GM23248 (cell line): Measurements from ENCODE around the gene GSTO2. TPM values are rescaled to one million over a fixed set of nuclear protein-coding genes. Genes with fewer than 3 reads are reported as not detected.

Source experiments
- DNase-seq: peaks from one replicate; pipeline ENCODE4 v3.0.0-alpha.2; 2015
- H2AFZ ChIP-seq: fragments of 200-600 bp; sonication (generic); 2 replicates; pipeline ENCODE4 v1.6.1; 2016; ENCODE audit warnings: antibody characterized with exemption
- H3F3A ChIP-seq: fragments of 200-600 bp; sonication (generic); 2 replicates; pipeline ENCODE4 v1.6.1; 2016; ENCODE audit warnings: mild to moderate bottlenecking, antibody characterized with exemption, mixed run types; ENCODE audit not compliant: insufficient read depth
- H3K27ac ChIP-seq: fragments of 200-600 bp; sonication (generic); 2 replicates; pipeline ENCODE4 v1.5.1; 2016; ENCODE audit warnings: mild to moderate bottlenecking
- H3K27me3 ChIP-seq: fragments of 200-600 bp; sonication (generic); replicated peaks from 2 replicates; pipeline ENCODE4 v1.6.1; 2016; ENCODE audit warnings: mild to moderate bottlenecking; ENCODE audit not compliant: insufficient read depth
- H3K36me3 ChIP-seq: fragments of 200-600 bp; sonication (generic); 2 replicates; pipeline ENCODE4 v1.6.1; 2016; ENCODE audit warnings: low read depth, mild to moderate bottlenecking
- H3K4me1 ChIP-seq: fragments of 200-600 bp; sonication (generic); 2 replicates; pipeline ENCODE4 v1.6.1; 2016; ENCODE audit warnings: mild to moderate bottlenecking; ENCODE audit not compliant: insufficient read depth
- H3K4me2 ChIP-seq: fragments of 200-600 bp; sonication (generic); one replicate; pipeline ENCODE4 v1.6.1; 2016; ENCODE audit warnings: mild to moderate bottlenecking; ENCODE audit not compliant: unreplicated experiment
- H3K4me3 ChIP-seq: fragments of 200-600 bp; sonication (generic); 2 replicates; pipeline ENCODE4 v1.5.1; 2016; ENCODE audit warnings: mild to moderate bottlenecking
- H3K79me2 ChIP-seq: fragments of 200-600 bp; sonication (generic); 2 replicates; pipeline ENCODE4 v1.6.1; 2016; ENCODE audit warnings: mild to moderate bottlenecking; ENCODE audit not compliant: insufficient read depth
- H3K9ac ChIP-seq: fragments of 200-600 bp; sonication (generic); 2 replicates; pipeline ENCODE4 v1.6.1; 2016; ENCODE audit warnings: mild to moderate bottlenecking
- H3K9me2 ChIP-seq: fragments of 200-600 bp; sonication (generic); 2 replicates; pipeline ENCODE4 v1.6.1; 2016; ENCODE audit warnings: mixed run types, mild to moderate bottlenecking, moderate library complexity; ENCODE audit not compliant: insufficient read depth
- H3K9me3 ChIP-seq: fragments of 200-600 bp; sonication (generic); one replicate; pipeline ENCODE4 v1.6.1; 2017; ENCODE audit warnings: low read depth
- H4K20me1 ChIP-seq: fragments of 200-600 bp; sonication (generic); 2 replicates; pipeline ENCODE4 v1.6.0; 2016; ENCODE audit not compliant: insufficient read depth
- EZH2 ChIP-seq: fragments of 200-600 bp; sonication (generic); IDR thresholded peaks from 2 replicates; pipeline ENCODE4 v1.6.1; 2018; ENCODE audit warnings: antibody characterized with exemption, mild to moderate bottlenecking; ENCODE audit not compliant: insufficient read depth, poor library complexity, severe bottlenecking
- EZH2phosphoT487 ChIP-seq: fragments of 200-600 bp; sonication (generic); IDR thresholded peaks from 2 replicates; pipeline ENCODE4 v1.6.1; 2018; ENCODE audit warnings: antibody characterized with exemption, moderate library complexity, mild to moderate bottlenecking, low read depth; ENCODE audit not compliant: insufficient read depth
- WGBS, 2 experiments: methylation state at CpG; one replicate each; pipeline ENCODE4 v1.1.6; 2015 to 2017; ENCODE audit warnings: low lambda C conversion rate in 2 of 2, low coverage in 1 of 2; ENCODE audit errors: missing lambda C conversion rate in 2 of 2; 5-methylcytosine and 5-hydroxymethylcytosine counted together
- in situ Hi-C: fragments of 300-500 bp; cut with MboI; formaldehyde crosslinking; loops from 2 replicates; pipeline ENCODE4 v1.15.0; 2020
- polyA plus RNA-seq: library from polyadenylated mRNA; unstranded; fragments of >200 nt; fragmentation: Nextera tagmentation; extraction: Ambion mirVana; gene quantifications from 2 replicates; pipeline ENCODE4 v1.2.1, GENCODE V29; 2016
- total RNA-seq: library from RNA; depleted of rRNA; stranded (reverse); fragments of >200 nt; shearing (Covaris generic); gene quantifications from 2 replicates; pipeline ENCODE4 v1.2.3, GENCODE V29; 2014

Gene GSTO2
- total and polyA plus RNA-seq, 2 experiments from 2014 or later: 1.1 to 2.2 TPM

- no peak for DNase-seq
- Histone ChIP-seq H3F3A (peaks cover 57% of the 10 kb centered on the region), H3K79me2 (peaks cover 14% of the 10 kb centered on the region), H3K4me2 (no peak overlapping the region), H3K36me3 (0 out of 2 replicates have a peak, but pooled peaks cover 10% of the 10 kb centered on the region), H3K9me3 (no peaks in the 10 kb centered on the region), H3K27ac (no peak overlapping the region), H3K9me2 (no peaks in the 10 kb centered on the region), H2AFZ (no peak overlapping the region), H3K9ac (no peak overlapping the region; the same call in 1 of the 2 replicates), H3K4me3 (no peak overlapping the region), H3K4me1 (peaks cover 26% of the 10 kb centered on the region), H3K27me3 (no peaks in the 10 kb centered on the region), H4K20me1 (no peaks in the 10 kb centered on the region)
- no peak for TF ChIP-seq EZH2
- no peak for TF ChIP-seq EZH2phosphoT487
- 92% methylated on average over 8 of the region's 8 CpGs for WGBS, 2 experiments
- in situ Hi-C loops: no loop called here
Measured at GRCh38 chr10:104304927-104305326, 35.9 kb downstream of the GSTO2 start.

GRCh38 chr10:104306897-104307296, 37.9 kb downstream of the GSTO2 start:
- H3F3A ChIP-seq: peaks cover 59% of the 10 kb centered on the region
- H3K9me2 ChIP-seq: no peaks in the 10 kb centered on the region
- no peaks in the 10 kb centered on the region for H3K9me3 ChIP-seq
- DNase-seq: no peak
- H3K36me3 ChIP-seq: peaks cover 19% of the 10 kb centered on the region; the same call in 1 of the 2 replicates
- H3K27ac ChIP-seq: no peak overlapping the region
- H4K20me1 ChIP-seq: no peaks in the 10 kb centered on the region
- no peaks in the 10 kb centered on the region for H3K27me3 ChIP-seq
- no peak overlapping the region for H3K4me3 ChIP-seq
- no peak overlapping the region for H2AFZ ChIP-seq
- H3K4me1 ChIP-seq: peaks cover 20% of the 10 kb centered on the region
- 76 to 82% methylated on average over 3 of the region's 3 CpGs for WGBS, 2 experiments
- no peak overlapping the region for H3K4me2 ChIP-seq
- H3K9ac ChIP-seq: no peak overlapping the region
- peaks cover 31% of the 10 kb centered on the region for H3K79me2 ChIP-seq
- TF ChIP-seq EZH2phosphoT487: no peak
- no peak for TF ChIP-seq EZH2
- in situ Hi-C loops: no loop called here

GRCh38 chr10:104307576-104308438, 38.8 kb downstream of the GSTO2 start:
- Histone ChIP-seq H3K4me2 (no peak overlapping the region), H3K4me1 (peaks cover 20% of the 10 kb centered on the region), H3K9ac (no peak overlapping the region), H3K27ac (no peak overlapping the region), H3K27me3 (no peaks in the 10 kb centered on the region), H3F3A (peaks cover 55% of the 10 kb centered on the region), H4K20me1 (no peaks in the 10 kb centered on the region), H3K4me3 (no peak overlapping the region), H3K9me3 (no peaks in the 10 kb centered on the region), H3K79me2 (peaks cover 40% of the 10 kb centered on the region), H2AFZ (no peak overlapping the region), H3K36me3 (peaks cover 19% of the 10 kb centered on the region; the same call in 1 of the 2 replicates), H3K9me2 (no peaks in the 10 kb centered on the region)
- WGBS, 2 experiments: 89 to 92% methylated on average over 10 of the region's 10 CpGs
- TF ChIP-seq EZH2: no peak
- TF ChIP-seq EZH2phosphoT487: no peak
- DNase-seq: no peak
- in situ Hi-C loops: no loop called here

GRCh38 chr10:104308439-104308903, 39.5 kb downstream of the GSTO2 start:
- TF ChIP-seq EZH2phosphoT487: no peak
- TF ChIP-seq EZH2: no peak
- WGBS, 2 experiments: 88 to 91% methylated on average over 4 of the region's 4 CpGs
- Histone ChIP-seq H3K36me3 (peaks cover 19% of the 10 kb centered on the region; the same call in 1 of the 2 replicates), H3K4me1 (peaks cover 20% of the 10 kb centered on the region), H3K4me3 (no peak overlapping the region), H2AFZ (no peak overlapping the region), H3K9me2 (no peaks in the 10 kb centered on the region), H3K27me3 (no peaks in the 10 kb centered on the region), H3K4me2 (no peak overlapping the region), H3K79me2 (peaks cover 47% of the 10 kb centered on the region), H3K9me3 (no peaks in the 10 kb centered on the region), H3K9ac (no peak overlapping the region), H4K20me1 (no peaks in the 10 kb centered on the region), H3F3A (peaks cover 52% of the 10 kb centered on the region), H3K27ac (no peak overlapping the region)
- in situ Hi-C loops: no loop called here
- DNase-seq: no peak
